ENCODE measurements around the gene CLRN3.
A peak's percentile ranks its signal among the peaks of the same experiment; 100 is the strongest.

The CLRN3 gene

DNA sequence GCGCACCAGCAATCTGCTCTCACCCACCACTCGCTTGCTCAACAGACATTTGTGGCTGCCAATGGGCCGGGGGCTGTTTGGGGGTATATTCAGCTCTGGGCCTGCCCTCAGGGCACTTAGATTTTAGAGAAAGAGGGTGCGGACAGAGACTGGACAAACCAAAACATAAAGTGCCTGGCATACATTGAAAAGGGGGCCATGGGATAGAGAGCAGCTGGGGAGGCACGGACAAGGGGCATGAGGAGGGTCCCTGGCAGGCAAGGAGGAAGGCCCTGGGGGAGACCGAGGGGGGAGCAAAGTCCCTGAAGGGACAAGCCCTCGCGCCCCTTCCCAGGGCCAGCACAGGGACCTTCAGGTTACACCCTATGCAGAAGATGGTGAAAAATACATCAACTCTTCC is 43.5 kb downstream of the CLRN3 start:
- Histone ChIP-seq H3K9ac (no peak overlapping the region), H3K4me2 (no peak overlapping the region), H3K4me1 (peaks cover 6 to 30% (median 20%) of the 10 kb centered on the region in 10 experiments), H3K36me3 (no peaks in the 10 kb centered on the region), H3K27me3 (no peaks in the 10 kb centered on the region), H3K4me3 (no peak overlapping the region), H4K20me1 (no peaks in the 10 kb centered on the region), H3K9me3 (replicated peaks in 1 of 11) (peaks cover 0 to 5% (median 0%) of the 10 kb centered on the region in 11 experiments; a peak in 7 of 22 replicates), H3K27ac (no peak overlapping the region)
- no peak for TF ChIP-seq Cebpa-rat (IDR thresholded peaks at IDR 0.05)

GRCh38 chr10:127848226-127848625 is 44.5 kb downstream of the CLRN3 start:
- Histone ChIP-seq H3K36me3 (no peaks in the 10 kb centered on the region), H3K9ac (no peak overlapping the region), H4K20me1 (no peaks in the 10 kb centered on the region), H3K27ac (no peak overlapping the region), H3K4me2 (no peak overlapping the region), H3K27me3 (no peaks in the 10 kb centered on the region), H3K9me3 (replicated peaks in 1 of 11) (peaks cover 0 to 5% (median 0%) of the 10 kb centered on the region in 11 experiments; a peak in 7 of 22 replicates), H3K4me3 (no peak overlapping the region), H3K4me1 (peaks cover 0 to 20% (median 10%) of the 10 kb centered on the region in 10 experiments; a peak in 16 of 20 replicates)
- no peak for TF ChIP-seq Cebpa-rat (IDR thresholded peaks at IDR 0.05)

DNA sequence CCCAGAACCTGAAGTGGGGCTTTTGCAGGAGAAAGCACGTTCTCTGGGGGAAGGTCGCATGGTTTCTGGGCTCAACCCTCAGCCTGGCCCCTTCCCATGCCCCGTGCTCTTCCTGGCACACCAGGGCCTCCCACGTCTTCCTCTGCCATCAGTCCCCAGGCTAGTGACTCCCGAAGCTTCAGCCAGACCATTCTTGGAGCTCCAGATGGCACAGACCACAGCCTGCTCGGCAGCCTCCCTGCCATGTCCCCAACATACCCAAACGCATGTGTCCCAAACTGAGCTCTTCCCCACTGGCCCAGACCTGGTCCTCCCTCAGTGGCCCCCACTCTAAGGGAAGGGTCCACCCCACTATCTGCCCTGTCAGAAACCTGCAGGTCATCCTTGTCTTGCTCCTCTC is 47.0 kb downstream of the CLRN3 start:
- H3K36me3 ChIP-seq: no peaks in the 10 kb centered on the region
- H3K4me2 ChIP-seq: 0 out of 22 replicates have a peak overlapping the region, but pooled peaks of 1 of the 11 experiments have one; percentile 11
- no peak overlapping the region for H3K4me3 ChIP-seq
- peaks cover 0 to 5% (median 0%) of the 10 kb centered on the region in 11 experiments; a peak in 7 of 22 replicates for H3K9me3 ChIP-seq (replicated peaks in 1 of 11)
- H3K27me3 ChIP-seq: no peaks in the 10 kb centered on the region
- no peaks in the 10 kb centered on the region for H4K20me1 ChIP-seq
- peaks cover 0 to 11% (median 2%) of the 10 kb centered on the region in 10 experiments; a peak in 6 of 20 replicates for H3K4me1 ChIP-seq
- no peak overlapping the region for H3K9ac ChIP-seq
- no peak for TF ChIP-seq Cebpa-rat (IDR thresholded peaks at IDR 0.05)
- no peak overlapping the region for H3K27ac ChIP-seq

DNA sequence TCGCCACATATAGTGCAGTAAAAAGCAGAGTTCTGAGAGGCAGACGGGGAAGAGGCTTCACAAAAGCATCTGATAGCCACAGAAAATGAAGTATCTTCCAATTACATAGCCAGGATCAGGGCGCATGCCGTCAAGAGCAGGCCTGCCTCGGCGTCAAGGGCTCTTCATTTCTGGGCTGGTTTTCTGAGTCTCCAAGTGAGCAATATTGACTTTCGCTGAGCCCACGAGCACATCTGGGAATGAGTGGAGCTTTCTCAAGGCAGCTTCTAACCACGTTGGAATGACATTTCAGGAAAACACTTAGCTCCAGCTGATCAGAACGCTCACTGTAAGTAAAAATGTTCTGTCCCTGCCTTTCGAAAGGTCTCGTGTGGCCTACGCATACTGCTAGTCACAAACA is 51.9 kb downstream of the CLRN3 start:
- Histone ChIP-seq H4K20me1 (no peaks in the 10 kb centered on the region), H3K27ac (no peak overlapping the region), H3K27me3 (no peaks in the 10 kb centered on the region), H3K9me3 (replicated peaks in 1 of 11) (peaks cover 0 to 7% (median 0%) of the 10 kb centered on the region in 11 experiments; a peak in 1 of 22 replicates), H3K36me3 (no peaks in the 10 kb centered on the region), H3K4me2 (no peak overlapping the region), H3K4me3 (no peak overlapping the region), H3K9ac (no peak overlapping the region), H3K4me1 (peaks cover 0 to 10% (median 2%) of the 10 kb centered on the region in 10 experiments; a peak in 5 of 20 replicates)
- no peak for TF ChIP-seq Cebpa-rat (IDR thresholded peaks at IDR 0.05)

DNA sequence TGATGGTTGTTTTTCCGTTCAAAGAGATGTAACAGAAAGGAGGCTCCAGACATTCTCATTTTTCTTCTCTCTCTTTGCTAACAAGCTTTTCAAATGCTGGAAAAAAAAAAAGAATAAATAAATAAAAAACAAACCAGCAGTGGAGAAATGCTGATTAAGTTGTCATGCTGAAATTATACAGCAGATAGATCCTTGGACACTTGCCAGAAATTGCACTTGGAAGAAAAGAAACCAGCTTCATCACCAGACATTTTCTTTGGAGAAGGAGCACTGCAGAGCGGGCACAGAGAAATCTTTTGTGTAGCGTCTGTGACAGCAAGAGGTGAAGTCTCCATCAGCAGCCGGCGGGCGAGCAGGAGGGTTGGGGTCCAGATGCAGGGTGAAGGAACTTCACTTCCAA is 55.8 kb downstream of the CLRN3 start:
- H3K4me2 ChIP-seq: no peak overlapping the region
- H3K27me3 ChIP-seq: no peaks in the 10 kb centered on the region
- H3K27ac ChIP-seq: no peak overlapping the region
- no peak overlapping the region for H3K4me3 ChIP-seq
- TF ChIP-seq Cebpa-rat (IDR thresholded peaks at IDR 0.05): no peak
- peaks cover 0 to 7% (median 0%) of the 10 kb centered on the region in 11 experiments; a peak in 1 of 22 replicates for H3K9me3 ChIP-seq (replicated peaks in 1 of 11)
- no peaks in the 10 kb centered on the region for H3K36me3 ChIP-seq
- no peaks in the 10 kb centered on the region for H4K20me1 ChIP-seq
- H3K4me1 ChIP-seq: no peaks in the 10 kb centered on the region
- no peak overlapping the region for H3K9ac ChIP-seq

GRCh38 chr10:127836176-127836575 is 56.6 kb downstream of the CLRN3 start:
- H3K9me3 ChIP-seq (replicated peaks in 1 of 11): peaks cover 0 to 7% (median 0%) of the 10 kb centered on the region in 11 experiments; a peak in 1 of 22 replicates
- no peaks in the 10 kb centered on the region for H4K20me1 ChIP-seq
- H3K27ac ChIP-seq: no peak overlapping the region
- no peak overlapping the region for H3K4me3 ChIP-seq
- H3K9ac ChIP-seq: no peak overlapping the region
- no peaks in the 10 kb centered on the region for H3K36me3 ChIP-seq
- no peaks in the 10 kb centered on the region for H3K27me3 ChIP-seq
- TF ChIP-seq Cebpa-rat (IDR thresholded peaks at IDR 0.05): no peak
- H3K4me2 ChIP-seq: no peak overlapping the region
- H3K4me1 ChIP-seq: no peaks in the 10 kb centered on the region

DNA sequence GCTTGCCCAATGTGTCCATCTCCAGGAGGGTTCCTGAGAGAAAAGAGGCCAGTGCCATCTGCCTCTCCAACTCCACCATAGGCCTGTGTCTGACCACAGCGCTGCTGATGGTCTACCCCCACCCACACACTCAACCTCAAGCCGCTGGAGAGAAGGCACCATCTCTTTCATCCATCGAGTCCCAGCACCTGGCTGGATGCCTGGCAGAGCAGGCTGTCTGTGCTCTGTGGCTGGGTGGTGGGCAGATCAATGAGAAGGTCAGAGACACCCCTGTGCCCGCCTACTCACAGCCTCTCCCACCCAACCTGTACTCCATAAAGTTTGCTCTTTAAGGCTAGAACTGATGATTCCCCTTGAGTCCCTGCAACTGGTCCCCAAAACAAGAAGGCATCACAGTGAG is 58.0 kb downstream of the CLRN3 start:
- peaks cover 0 to 7% (median 0%) of the 10 kb centered on the region in 11 experiments; a peak in 1 of 22 replicates for H3K9me3 ChIP-seq (replicated peaks in 1 of 11)
- H3K9ac ChIP-seq: no peak overlapping the region
- H3K27ac ChIP-seq: no peak overlapping the region
- no peaks in the 10 kb centered on the region for H3K36me3 ChIP-seq
- no peaks in the 10 kb centered on the region for H3K27me3 ChIP-seq
- H4K20me1 ChIP-seq: no peaks in the 10 kb centered on the region
- no peak overlapping the region for H3K4me2 ChIP-seq
- no peaks in the 10 kb centered on the region for H3K4me1 ChIP-seq
- no peak overlapping the region for H3K4me3 ChIP-seq
- no peak for TF ChIP-seq Cebpa-rat (IDR thresholded peaks at IDR 0.05)

DNA sequence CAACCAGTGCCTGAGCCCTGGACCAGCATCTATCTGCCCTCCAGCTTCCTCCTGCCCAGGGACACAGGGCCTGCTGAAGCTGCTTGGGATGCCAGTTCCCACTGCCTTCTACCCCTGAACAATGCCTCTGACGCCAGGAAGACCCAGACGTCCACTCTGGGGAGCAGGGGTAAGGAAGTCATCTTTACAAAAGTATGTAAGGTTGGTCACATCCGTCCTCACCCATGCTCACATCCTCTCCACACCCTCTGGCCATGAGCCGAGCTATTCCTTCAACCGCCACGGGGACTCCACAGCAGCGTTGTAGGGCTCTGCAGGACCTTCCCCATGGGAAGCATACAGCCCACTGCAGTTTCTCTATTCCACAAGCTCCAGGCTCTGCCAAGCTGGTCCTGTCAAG is 58.5 kb downstream of the CLRN3 start:
- Histone ChIP-seq H3K27me3 (no peaks in the 10 kb centered on the region), H3K27ac (no peak overlapping the region), H3K4me2 (no peak overlapping the region), H4K20me1 (no peaks in the 10 kb centered on the region), H3K4me3 (no peak overlapping the region), H3K9ac (no peak overlapping the region), H3K36me3 (no peaks in the 10 kb centered on the region), H3K9me3 (replicated peaks in 1 of 11) (peaks cover 0 to 6% (median 0%) of the 10 kb centered on the region in 11 experiments; a peak in 1 of 22 replicates), H3K4me1 (no peaks in the 10 kb centered on the region)
- no peak for TF ChIP-seq Cebpa-rat (IDR thresholded peaks at IDR 0.05)

GRCh38 chr10:127833804-127834203 is 58.9 kb downstream of the CLRN3 start:
- Histone ChIP-seq H3K27me3 (no peaks in the 10 kb centered on the region), H3K4me1 (no peaks in the 10 kb centered on the region), H4K20me1 (no peaks in the 10 kb centered on the region), H3K36me3 (no peaks in the 10 kb centered on the region), H3K9me3 (replicated peaks in 1 of 11) (peaks cover 0 to 2% (median 0%) of the 10 kb centered on the region in 11 experiments; a peak in 1 of 22 replicates), H3K4me2 (no peak overlapping the region), H3K9ac (no peak overlapping the region), H3K4me3 (no peak overlapping the region), H3K27ac (no peak overlapping the region)
- TF ChIP-seq Cebpa-rat (IDR thresholded peaks at IDR 0.05): no peak

GRCh38 chr10:127832501-127832900 is 60.2 kb downstream of the CLRN3 start:
- Histone ChIP-seq H3K27ac (no peak overlapping the region), H4K20me1 (no peaks in the 10 kb centered on the region), H3K9ac (no peak overlapping the region), H3K4me1 (no peaks in the 10 kb centered on the region), H3K27me3 (no peaks in the 10 kb centered on the region), H3K4me2 (no peak overlapping the region), H3K4me3 (no peak overlapping the region), H3K9me3 (replicated peaks in 1 of 11) (no peaks in the 10 kb centered on the region), H3K36me3 (no peaks in the 10 kb centered on the region)
- TF ChIP-seq Cebpa-rat (IDR thresholded peaks at IDR 0.05): no peak

Measured in BLaER1 treated with 17β-estradiol and CSF1 and Interleukin-3, amounts not matched to agents 10 nM and 100 nM (cell line).